Activated T-helper 1 cell treated with Interleukin-2 at 50 U/mL for 16 hours (primary cell): Measurements from ENCODE around the gene CHST15.

Source experiments
- DNase-seq: peaks from one replicate; pipeline ENCODE4 v3.0.0-alpha.2; 2020; ENCODE audit warnings: low read depth

The CHST15 gene

DNA sequence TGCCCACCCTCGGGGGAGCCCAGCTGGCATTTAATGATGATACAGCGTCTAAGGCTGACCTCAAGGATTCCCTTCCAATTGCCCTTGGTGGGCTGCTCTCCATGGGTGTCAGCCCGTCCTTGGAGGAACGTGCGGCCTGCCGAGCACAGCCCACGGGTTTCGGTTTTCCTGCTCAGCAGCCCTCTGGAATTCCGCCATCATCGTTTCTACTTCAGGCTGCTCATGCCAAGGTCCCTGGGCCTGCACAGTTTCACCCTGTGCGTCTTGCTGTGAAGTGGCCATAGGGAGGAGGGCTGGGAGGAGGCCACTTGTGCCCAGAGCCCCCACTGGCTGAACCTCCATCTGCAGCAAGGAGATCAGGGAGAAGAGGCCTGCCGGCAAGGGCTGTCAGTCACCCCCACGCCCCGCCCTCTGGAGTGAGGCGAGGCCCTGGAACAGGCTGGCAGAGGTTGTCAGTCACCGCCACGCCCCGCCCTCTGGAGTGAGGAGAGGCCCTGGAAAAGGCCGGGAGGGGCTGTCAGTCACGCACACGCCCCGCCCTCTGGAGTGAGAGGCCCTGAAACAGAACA is 82.8 kb downstream of the CHST15 start:
- no peak for DNase-seq

DNA sequence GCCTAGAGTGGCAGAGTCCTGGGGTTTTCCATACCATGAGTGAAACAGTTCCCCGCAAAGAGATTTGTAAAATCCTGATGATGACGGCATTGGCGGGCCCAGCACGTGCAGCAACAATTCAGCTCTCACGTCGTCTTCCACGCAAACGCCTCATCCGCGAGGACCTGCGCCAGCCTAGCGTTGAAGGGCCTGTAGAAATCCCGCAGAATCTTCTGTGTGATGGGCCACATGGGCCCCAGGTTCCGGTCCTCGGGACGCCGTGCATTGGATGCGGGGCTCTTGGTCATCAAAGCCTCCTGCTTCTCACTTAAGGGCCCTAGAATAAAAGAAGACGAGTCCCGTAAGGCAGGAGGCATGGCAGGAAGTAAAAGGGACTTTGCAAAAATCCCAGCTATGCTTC is 83.4 kb downstream of the CHST15 start:
- DNase-seq, result no peak

DNA sequence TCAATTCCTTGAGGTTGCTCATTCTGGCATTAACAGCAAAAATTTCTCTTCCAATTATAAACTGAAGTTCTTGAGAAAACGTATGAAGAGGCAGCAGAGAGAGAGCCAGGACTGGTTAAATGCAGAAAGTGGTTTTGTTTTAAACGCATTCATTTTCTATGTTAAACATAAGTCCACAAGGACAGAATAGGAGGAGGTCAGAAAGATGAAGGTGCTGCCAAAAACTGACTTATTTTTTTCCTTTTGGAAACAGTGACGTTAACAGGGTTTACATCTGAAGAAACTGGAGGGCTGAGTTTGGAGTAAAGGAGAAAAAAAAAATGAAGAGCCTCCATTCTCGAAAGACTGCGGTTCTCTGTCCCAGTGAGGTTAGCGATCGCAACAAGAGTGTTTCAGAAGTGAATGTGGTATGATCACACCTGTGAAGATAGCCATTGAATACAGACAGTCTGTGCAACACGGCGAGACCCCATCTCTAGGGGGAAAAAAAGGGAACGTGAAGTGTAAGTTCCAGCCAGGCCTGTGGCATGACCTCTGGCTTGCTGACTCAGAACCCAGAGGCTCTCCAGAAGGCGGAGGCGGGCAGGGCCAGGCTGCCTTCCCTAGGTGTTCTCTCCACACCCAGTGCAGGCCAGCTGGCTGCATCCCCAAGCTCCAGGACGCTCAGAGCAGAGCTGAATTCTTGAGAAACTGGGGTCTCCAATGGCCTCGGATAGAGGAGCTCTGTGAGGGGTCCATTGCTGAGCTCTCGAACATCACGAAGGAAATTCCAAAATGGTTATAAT is 84.0 kb downstream of the CHST15 start:
- no peak for DNase-seq

DNA sequence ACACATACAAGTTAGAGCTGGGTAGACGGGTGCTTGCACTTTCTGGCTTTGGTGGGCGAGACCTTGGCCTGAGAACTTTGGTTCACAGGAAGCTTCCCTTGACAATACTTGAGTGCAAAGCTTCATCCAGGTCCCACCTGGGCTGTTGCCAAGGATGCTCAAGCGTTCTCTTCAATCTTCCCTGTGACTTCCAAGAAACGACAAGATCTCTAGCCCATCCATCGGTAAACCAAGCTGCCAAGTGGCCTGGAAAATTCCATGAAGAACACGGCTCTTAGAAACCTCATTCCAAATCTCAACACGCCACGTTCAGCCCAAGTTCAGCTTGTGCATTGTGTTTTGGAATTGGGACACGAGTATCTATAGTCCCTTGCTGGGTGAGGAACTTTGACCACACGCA is 84.7 kb downstream of the CHST15 start:
- DNase-seq, result no peak

DNA sequence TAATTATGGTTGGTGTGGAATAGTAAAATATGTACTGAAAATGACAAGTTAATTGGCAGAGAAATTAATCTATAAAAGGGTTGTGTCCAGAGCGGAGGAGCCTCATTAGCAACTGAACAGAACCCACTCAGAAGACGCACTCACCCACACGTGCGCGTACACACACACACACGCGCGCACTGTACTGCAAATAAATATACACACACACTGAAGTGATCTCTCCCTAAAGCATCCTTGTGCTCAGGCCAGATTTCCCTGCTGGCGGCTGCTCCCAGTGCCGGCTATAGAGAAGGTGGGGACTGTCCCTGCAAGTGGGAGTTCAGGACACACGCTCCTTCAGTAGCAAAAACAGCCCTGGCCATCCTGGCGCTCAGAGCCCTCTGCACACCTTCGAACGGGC is 85.2 kb downstream of the CHST15 start:
- no peak for DNase-seq

DNA sequence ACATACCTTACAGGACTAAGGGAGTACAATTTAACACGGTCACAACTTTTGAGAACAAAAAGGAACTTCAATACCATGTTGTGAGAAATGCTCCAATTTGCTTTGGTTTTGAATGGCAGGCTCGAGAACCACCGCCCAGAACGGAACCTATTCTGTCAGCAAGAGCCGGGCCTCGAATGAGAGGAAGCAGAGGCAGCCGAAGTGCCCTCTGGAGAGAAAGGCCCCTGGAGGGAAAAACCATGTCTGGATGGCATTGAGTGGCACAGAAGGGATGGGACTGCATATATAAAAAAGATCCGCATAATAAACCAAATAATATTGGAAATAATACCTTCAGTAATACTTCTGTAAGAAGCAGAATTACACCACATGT is 85.6 kb downstream of the CHST15 start:
- no peak for DNase-seq

DNA sequence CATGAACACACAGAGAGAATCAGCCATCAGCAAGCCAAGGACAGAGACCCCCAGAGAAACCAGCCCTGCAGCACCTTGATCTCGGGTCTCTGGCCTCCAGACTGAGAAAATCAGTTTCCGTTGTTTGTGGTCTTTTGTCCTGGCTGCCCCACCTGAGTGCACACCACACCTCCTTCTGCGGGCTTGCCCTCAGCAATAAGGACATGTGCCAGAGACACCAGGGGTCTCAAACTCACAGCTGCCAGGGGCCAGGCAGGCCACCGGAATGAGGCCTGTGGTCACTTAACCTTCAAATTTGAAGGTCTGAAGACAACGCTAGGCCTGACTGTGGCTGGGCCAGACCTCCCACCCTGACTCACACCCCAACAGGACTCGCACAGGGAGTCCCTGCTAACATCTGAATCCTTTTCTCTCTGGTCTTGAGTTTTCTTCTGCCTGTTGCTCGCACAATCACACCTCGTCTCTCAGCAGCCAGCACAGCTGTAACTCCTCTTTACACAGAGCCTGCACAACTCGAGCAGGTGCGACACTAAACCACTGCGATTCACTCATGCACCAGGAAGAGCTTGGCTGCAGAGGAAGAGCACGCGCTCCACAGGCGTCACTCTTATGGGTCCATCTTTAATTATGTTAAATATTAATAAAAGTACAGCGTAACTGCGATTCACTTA is 86.2 kb downstream of the CHST15 start:
- DNase-seq, result no peak

DNA sequence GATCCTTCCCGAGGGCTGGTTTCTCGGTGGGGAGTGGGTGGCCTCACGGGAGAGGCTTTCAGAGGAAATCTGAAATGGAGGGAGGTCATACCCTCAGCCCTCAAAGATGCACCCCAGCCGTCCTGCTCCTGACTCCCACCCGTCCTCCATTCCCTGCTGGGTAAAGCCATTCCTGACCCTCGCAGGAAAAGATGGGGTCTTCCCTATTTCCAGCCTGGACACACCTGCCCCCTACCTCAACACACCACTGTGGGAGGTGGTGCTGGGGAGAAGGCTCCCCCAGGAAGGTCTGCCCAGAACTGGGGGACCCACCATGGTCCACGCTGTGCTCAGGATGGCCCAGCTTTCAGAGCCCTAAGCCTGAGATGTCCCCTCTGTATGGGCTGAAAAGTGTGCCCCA is 86.9 kb downstream of the CHST15 start:
- DNase-seq, result no peak

DNA sequence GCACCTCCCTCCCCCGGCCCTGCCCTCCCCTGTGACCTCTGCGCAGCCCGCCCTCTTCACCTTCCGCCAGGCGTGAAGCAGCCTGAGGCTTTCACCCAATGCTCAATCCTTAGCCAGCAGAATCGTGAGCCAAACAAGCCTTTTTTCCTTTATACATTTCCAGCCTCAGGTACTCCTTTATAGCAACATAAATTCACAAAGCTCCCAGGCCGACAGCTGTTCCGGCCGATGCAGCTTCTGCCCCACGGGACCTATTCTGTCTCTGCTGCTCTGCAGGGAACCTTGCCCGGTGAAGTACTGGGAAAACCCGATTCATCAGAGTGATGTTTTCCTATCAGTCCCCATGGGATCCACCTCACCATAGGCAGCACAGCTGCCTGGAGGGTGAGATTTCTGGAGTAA is 87.4 kb downstream of the CHST15 start:
- no peak for DNase-seq

DNA sequence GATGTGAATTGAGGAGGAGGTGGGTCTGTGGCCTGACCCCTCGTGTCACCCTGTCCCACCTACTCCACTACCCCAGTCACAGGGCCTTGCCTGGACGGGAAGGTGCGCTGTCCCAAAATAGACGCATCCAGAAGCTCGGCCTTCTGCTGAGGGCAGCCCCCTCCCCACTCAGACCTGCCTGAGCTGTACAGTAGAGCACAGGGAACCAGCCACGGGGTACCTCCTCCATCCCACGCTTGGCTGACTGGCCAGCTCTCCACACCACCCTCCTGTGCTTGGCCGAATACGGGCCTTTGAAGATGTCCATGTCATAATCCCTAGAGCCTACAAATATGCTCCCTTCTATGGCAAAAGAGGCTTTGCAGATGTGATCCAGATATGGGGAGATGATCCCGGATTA is 88.3 kb downstream of the CHST15 start:
- no peak for DNase-seq

DNA sequence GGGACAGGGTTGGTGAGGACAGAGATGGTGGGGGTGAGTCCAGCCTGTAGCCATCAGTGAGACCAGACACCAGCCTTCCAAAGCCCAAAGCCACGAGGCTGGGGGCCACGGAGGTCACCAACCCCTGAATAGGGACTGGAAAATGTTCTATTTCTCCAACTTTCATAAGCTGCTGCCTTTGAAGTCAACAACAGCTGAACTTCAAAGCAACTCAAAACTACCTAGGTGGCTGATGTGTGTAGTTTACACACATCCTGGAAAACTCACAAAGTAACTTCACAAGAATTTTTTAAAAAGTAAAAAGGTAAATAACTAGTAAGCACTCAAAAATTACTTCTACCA is 88.8 kb downstream of the CHST15 start:
- DNase-seq, result no peak

DNA sequence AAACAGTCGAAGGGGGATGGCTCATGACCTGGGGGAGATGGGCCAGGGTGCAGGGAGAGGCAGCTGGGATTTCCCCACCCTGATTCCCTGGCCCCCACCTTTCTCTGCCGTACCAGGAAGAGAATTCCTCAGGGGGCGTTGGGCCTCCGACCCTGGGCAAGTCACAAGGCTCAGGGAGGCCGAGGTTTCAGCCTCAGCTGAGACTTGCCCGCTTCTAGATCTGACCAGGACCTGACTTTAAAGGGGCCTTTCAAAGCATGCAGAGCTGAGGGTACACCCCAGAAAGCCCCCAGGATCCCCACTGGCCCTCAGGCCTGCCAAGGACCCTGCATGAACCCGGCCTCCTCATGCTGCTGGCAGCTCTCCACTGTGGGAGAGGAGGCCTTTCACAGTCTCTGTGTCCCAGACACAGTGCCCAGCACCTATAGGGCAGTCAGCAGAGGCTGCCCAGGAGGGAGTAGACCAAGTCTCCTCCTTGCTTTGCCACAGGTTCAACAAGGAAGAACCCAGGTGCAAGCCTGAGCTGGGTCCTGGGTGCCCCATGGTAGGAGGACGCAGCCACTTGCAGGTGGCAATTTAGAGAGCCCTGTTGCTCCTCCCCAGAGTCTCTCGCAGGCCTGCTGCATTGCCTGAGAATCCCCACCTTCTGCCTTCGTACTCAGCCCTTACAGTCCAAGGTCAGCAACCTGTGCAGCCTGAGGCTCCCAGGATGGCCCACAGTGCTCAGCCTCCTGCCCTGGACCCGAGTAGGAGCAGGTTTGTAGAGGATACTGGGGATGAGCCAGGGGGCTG is 89.3 kb downstream of the CHST15 start:
- no peak for DNase-seq

DNA sequence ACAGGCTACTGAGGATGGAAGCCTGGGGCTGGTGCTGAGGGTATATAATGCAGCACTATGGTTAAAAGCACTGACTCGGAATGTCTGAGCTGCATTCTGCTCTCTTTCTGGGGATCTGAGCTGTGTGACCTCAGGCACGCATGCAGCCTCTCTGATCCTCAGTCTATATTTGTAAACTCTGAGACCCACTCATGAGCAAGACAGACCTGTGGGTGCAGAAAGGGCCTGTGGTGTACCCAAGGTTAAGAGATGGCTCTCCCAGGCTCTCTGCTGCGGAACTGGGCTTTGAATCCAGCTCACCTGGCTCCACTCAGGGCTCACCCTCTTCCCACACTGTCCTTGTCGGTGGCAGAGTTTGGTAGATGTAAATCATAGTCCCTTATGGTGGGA is 89.9 kb downstream of the CHST15 start:
- no peak for DNase-seq

DNA sequence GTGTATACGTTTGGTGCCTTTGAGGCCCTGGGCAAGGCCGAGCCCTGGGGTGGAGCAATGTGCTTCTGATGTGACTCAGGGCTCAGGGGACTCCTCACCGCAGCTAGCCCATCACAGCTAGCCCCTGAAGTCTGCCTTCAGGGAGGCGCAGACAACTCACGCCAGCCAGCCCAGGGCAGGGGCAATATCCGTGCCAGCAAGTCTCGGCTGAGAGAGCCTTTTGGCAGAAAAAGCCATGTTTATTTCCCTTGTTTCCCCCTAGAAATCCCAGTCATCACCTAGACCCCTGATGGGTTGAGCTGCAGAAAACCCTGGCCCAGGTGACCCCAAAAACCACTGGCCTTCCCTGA is 90.4 kb downstream of the CHST15 start:
- no peak for DNase-seq

DNA sequence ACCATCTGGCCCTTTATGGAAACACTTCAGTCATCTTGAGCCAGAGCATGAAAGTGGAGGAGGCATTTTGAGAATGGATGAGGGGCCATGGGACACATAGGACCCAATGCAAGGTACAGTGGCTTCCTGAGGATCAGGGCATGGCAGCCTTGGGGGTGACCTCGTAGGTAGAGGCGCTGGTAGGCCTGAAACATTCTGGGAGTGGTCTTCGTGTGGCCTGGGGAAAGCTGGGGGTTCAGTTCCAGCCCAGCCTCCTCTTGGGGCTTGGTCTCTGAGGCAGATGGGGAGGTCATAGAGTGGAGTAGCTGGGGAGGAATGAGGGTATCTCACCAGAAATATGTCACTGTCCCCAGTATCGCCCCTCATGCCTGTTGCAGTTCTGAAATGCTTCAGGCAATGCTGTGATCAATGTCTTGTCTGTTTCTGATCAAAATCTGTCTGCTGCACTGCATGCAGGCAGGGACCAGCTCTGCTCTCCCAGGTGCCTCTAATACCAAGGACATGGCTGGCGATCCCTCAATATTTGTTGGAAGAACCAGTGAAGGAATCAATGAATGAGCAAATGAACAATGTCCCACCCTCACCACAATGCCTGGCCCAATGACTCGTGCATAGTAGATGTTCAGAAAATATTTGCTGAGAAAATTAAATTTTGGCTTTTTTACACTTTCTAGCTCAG is 90.9 kb downstream of the CHST15 start:
- DNase-seq, result no peak

DNA sequence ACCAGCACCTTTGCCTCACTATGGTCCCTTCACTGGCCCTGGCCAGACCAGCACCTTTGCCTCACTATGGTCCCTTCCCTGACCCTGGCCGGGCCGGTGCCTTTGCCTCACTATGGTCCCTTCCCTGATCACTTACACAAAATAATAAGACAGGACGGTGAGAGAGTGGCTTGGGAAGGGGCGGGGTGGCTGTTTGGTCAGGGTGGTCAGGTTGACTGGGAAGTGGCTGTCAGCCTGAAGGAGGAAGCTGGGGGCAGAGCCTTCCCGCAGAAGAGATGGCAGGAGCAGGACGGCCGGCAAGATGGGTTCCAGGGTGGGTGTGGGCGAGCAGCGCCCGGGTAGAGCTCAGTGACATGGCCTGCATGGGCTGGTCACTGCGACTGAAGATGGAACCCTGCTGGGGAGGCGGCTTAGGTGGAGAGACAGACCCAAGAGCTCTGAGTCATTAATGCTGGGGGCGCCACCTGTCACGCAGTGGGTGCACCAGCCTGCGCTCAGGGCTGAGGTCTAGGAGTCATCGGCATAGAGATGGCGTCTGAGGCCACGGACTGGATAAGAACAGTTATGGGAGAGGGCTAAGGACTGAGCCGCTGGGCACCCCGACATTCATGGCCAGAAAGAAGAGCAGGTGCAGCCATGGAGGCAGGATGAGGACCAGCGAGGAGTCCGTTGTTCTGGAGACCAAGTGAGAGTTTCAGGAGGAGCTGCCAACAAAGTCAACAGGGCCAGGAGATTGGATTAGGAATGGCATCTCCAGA is 91.8 kb downstream of the CHST15 start:
- no peak for DNase-seq

DNA sequence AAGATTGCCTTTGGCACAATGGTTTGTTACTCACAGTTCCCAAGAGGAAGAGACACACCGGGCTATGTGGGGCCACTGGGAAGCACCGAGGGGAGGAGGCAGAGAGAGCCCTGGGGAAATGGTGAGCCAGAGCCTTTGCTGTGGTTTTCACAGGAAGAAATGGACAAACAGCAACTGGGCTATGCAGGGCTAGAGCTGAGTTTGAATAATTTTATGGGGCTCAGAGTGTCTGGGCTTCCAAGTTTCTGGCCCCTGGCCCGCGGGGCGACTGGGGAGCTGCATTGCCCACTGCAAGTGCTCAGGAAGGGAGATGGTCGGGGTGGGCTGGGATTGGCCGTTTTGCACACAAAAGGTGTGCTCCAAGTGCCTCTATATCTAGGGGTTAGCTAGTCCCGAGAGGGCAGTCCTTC is 92.6 kb downstream of the CHST15 start:
- DNase-seq, result no peak

DNA sequence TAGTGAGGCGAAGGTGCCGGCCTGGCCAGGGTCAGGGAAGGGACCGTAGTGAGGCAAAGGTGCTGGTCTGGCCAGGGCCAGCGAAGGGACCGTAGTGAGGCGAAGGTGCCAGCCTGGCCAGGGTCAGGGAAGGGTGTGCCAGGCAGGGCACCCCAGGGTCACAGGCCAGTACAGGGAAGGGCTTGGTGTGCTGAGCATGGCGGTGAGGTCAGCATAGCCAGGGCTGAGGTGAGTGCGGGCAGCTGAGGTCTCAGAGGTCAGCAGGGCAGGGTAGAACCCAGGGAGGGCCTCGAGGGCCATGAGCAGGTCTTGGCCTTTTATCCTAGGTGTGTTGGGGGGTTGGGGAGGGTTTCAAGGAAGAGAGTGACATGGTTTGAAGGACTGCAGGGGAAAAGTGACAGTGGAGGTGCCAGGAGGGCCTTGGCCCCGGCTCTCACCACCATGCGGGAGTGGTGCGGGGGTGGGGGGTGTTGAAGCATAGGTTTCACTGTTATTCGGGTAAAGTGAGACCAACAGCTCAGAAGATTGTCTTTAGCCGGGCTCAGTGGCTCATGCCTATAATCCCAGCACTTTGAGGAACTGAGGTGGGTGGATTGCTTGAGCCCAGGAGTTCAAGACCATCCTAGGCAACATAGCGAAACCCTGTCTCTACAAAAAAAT is 93.3 kb downstream of the CHST15 start:
- no peak for DNase-seq

DNA sequence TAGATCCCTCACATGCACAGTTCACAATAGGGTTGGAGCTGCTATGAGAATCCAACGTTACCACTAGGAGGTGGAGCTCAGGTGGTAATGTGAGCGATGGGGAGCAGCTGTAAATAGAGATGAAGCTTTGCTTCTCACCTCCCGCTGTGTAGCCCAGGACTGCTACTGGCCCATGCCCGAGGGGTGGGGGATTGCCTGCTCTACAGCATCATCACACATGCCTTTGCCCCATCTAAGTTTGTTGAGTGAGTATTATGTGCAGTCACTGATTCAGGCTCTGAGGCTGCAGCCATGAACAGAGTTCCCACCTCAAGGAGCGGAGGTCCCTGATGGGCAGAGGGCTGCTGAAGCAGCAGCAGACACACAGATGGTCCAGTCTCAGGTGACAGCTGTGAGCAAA is 94.1 kb downstream of the CHST15 start:
- no peak for DNase-seq

DNA sequence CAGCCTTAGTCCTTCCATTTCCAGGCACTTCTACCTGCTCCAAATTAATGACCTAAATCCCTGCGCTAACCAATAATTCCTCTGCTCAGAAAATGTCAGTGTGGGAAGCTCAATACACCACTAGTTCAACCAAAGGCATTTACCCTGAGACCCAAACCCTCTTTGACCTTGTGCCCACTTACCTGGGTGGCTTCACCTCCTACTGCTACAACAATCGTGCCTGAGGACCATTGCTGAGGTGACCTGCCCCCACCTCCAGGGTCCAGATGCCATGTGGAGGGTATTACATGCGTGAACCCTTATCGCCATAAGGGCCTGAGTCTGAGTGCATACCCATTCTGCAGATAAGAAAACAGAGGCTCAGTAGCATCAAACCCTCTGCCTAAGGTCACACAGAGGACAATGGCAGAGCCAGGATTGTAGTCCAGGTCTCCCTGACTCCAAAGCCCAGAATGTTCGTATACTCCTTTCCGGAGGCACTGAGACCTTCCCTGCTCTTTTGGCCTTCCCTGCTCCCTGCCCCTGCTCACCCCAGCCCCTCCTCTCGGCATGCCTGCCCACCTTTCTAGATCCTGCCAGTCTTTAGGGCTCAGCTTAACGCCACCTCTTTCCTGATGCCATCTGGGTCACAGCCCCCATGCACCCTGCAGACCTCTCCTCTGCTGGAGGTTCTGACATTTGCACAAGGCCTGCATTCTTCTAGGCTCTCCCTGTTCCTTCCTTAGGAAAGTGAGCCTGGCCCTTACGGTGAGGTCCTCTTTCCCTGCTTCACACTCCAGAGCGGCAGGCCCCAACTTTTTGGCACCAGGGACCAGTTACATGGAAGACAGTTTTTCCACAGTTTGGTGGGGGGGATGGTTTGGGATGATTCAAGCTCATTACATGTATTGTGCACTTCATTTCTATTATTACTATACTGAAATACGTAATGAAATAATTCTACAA is 94.9 kb downstream of the CHST15 start:
- no peak for DNase-seq
